HPDE6-E6E7 (cell line): ENCODE measurements around the gene TEX261.
"Not testable (repeated sequence)": the region's sequence is repeated elsewhere in the genome, so short reads cannot be mapped to it uniquely, and the experiment has no call there.

Experiments
- DNase-seq: peaks from one replicate; pipeline ENCODE4 v3.0.0; 2011; ENCODE audit warnings: missing footprints; ENCODE audit errors: extremely low spot score

The TEX261 gene

GRCh38 chr2:71000780-71001591 is 6.3 kb upstream of the TEX261 start:
- peak; percentile 51 for DNase-seq

GRCh38 chr2:70999931-71000330 is 5.3 kb upstream of the TEX261 start:
- not testable (repeated sequence) for DNase-seq

- no peak for DNase-seq
Measured at GRCh38 chr2:70999362-70999761, 4.7 kb upstream of the TEX261 start.

DNA sequence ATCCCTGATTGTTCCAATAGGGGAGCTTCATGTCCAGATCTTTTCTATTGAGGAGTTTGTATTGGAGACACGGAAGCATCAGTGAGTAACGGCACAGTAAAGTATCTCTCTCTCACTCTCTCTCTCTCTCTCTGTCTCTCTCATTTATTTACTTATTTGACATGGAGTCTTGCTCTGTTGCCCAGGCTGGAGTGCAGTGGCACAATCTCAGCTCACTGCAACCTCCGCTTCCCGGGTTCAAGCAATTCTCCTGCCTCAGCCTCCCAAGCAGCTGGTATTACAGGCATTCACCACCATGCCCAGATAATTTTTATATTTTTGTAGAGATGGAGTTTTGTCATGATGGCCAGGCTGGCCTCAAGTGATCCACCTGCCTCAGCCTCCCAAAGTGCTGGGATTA is 4.2 kb upstream of the TEX261 start:
- DNase-seq: not testable (repeated sequence)

DNA sequence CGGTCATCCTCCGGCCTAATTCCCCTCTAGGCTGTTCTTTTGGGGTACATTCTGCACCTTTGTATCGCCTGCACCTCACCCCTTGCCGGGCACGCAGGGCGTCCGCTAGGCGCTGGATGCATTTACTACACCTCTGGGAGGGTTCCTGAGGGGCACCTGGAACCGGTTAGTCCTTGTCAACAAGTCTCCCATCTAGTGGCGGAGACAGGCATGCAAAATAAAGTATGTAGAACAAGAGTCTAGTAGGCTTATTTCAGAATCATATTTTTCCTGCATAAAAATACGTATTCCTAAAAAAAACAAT is 705 bp upstream of the TEX261 start:
- DNase-seq: peak; percentile 43

- DNase-seq: no peak
Measured at GRCh38 chr2:70994009-70994698, 519 bp downstream of the TEX261 start.

GRCh38 chr2:70992945-70993853 is 1.5 kb downstream of the TEX261 start:
- DNase-seq: no peak

- DNase-seq: no peak
Measured at GRCh38 chr2:70991742-70992141, 2.9 kb downstream of the TEX261 start.

GRCh38 chr2:70991142-70991541 is 3.5 kb downstream of the TEX261 start:
- no peak for DNase-seq

DNA sequence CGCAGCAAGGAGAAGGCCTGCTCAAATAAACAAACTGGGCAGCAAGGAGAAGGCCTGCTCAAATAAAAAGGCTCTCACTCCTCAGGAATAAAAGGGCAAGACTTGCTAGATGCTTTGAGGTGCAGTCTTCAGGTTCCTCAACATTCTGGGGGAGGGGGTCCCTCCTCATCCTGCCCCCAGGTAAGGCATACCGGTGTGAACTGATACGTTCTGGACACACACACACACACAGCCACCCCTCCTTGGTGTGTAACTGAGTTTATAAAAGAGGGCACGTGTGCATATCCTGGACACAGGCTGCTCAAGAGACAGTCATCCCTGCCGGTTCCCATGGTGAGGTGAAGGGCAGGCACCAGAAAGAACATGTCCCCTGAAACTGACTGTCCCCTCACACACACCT is 4.5 kb downstream of the TEX261 start:
- DNase-seq: no peak

GRCh38 chr2:70988726-70989648 is 5.7 kb downstream of the TEX261 start:
- no peak for DNase-seq

GRCh38 chr2:70988151-70988550 is 6.5 kb downstream of the TEX261 start:
- no peak for DNase-seq

DNA sequence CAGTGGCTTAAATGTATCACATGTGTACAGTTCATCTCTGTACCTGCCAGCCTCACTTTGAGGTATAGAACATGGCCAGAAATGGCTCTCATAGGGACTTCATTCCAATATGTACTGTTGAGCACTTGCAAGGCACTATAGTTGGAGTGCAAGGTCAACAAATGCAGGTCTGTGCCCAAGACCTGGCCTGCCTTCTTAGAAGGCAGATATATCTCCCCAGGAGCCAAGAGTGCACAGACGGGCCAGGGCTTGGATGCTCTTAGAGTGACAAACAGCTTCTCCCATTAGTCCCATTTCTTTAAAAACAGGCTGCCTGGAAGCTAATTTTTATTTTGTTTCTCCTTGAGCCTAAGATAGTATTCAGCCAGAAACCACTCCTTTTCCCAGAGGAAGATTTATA is 7.3 kb downstream of the TEX261 start:
- DNase-seq: no peak

GRCh38 chr2:70986499-70987189 is 8.0 kb downstream of the TEX261 start:
- DNase-seq: no peak

DNA sequence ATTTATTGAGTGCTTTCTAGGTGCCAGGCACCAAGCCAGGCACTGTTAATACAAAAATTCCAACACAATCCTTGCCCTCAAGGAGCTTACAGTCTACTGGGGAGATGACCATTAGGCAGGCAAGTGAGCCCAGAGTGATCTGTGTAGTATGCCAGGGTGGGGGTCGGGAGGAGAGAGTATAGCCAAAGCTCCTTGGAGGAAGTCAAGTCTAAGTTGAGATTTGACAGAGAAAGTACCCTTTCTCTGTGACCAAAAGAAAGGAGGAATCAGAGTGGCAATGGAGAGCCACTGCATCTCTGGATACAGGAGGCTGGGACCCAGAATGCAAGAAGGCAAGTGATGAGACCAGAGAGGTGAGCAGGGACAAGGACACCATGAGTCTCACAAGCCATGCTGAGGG is 8.7 kb downstream of the TEX261 start:
- DNase-seq: no peak

- DNase-seq: no peak
Measured at GRCh38 chr2:70985283-70985688, 9.4 kb downstream of the TEX261 start.

GRCh38 chr2:70984576-70985282 is 9.9 kb downstream of the TEX261 start:
- DNase-seq: peak; percentile 64

- DNase-seq: no peak
Measured at GRCh38 chr2:70984228-70984575, 10.5 kb downstream of the TEX261 start.

DNA sequence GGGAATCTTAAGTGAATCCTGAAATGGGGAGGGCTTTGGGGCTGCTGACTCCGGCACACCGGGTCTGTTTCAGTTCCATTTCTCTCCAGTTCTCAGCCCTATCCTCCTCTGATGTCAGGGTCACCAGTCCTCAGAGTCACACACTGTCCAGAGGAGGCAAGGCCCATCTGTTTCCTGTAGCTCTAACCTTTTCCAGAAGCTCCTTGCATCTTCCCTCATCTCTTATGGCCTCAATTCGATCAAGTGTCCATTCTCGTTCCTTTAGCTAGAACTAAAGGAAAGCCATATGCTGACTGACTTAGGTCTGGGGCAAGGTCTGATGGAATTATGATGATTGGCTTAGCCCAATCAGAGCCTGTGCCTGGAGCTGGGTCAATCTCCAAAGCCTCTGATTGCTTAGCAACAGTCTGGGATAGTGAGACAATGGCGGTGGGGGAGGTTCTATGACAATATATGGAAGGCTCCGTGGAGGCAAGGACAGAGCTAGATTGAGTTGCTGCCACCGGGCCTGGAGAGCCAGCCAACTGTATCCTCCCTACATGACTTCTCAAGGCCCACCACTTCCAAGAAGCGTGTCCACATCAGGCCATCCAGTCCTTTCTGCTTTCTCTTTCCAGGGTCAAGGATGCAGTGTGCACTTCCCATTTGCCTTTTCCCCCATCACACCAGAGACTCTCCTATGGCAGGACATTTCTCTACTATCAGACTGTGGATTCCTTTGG is 11.0 kb downstream of the TEX261 start:
- no peak for DNase-seq

- no peak for DNase-seq
Measured at GRCh38 chr2:70982971-70983370, 11.7 kb downstream of the TEX261 start.
